Omental fat pad (tissue), 4 donors: Measurements from ENCODE around the gene PCDHB4. TPM values are rescaled to one million over a fixed set of nuclear protein-coding genes. Genes with fewer than 3 reads are reported as not detected.
"Not testable (repeated sequence)": the region's sequence is repeated elsewhere in the genome, so short reads cannot be mapped to it uniquely, and the experiment has no call there.

Experiments used
- ATAC-seq: fragments of 150-250 bp; one replicate; pipeline ENCODE4 v1.9.1; 2016; ENCODE audit warnings: mild to moderate bottlenecking, moderate library complexity; ENCODE audit not compliant: low FRiP score
- DNase-seq: peaks from one replicate; pipeline ENCODE4 v3.0.0-alpha.2; 2019; ENCODE audit warnings: low spot score
- total RNA-seq, 4 donors: library from RNA; depleted of rRNA; stranded (reverse); fragments of >200 nt; gene quantifications; one replicate each; pipeline ENCODE4 v1.1.0, GENCODE V29; 2016
- TF ChIP-seq, protein P1 (sequence below), 3 donors: fragments of 450-650 bp; IDR thresholded peaks; one replicate each; pipeline ENCODE4 v1.5.1; 2016 to 2017; ENCODE audit warnings: antibody characterized with exemption in 3 of 3, mild to moderate bottlenecking in 3 of 3, moderate library complexity in 2 of 3

PCDHB4 gene
- 1 to 10 TPM; 1.2 to 6.9 (median 3.2) TPM for total RNA-seq

DNA sequence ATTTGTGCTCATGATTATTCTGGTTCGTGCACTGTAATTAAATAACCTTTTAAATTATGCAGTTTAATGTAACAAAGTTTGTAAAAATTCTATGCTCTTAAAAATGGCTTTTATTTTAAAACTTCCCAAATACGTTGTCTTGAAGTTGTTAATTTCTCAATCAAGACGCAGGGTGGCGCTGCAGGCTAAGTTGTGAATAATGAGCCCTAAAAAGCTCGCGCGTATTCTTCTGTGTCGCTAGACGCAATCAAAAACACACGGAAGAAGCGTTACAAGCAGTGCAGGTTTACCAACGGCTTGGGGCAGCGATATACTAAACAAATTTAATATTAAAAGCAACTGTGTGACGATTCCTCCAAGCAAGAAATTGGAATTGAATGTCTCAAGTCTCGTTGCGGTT is at the start of gene PCDHB4:
PCDHB4 (plus strand) TSS at position 256 of the 400 bp plus-strand sequence. CDS start 181 bp downstream, outside the sequence.
- ATAC-seq (no peak), DNase-seq (no peak)
- TF ChIP-seq, protein P1, sequence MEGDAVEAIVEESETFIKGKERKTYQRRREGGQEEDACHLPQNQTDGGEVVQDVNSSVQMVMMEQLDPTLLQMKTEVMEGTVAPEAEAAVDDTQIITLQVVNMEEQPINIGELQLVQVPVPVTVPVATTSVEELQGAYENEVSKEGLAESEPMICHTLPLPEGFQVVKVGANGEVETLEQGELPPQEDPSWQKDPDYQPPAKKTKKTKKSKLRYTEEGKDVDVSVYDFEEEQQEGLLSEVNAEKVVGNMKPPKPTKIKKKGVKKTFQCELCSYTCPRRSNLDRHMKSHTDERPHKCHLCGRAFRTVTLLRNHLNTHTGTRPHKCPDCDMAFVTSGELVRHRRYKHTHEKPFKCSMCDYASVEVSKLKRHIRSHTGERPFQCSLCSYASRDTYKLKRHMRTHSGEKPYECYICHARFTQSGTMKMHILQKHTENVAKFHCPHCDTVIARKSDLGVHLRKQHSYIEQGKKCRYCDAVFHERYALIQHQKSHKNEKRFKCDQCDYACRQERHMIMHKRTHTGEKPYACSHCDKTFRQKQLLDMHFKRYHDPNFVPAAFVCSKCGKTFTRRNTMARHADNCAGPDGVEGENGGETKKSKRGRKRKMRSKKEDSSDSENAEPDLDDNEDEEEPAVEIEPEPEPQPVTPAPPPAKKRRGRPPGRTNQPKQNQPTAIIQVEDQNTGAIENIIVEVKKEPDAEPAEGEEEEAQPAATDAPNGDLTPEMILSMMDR (IDR thresholded peaks at IDR 0.05) = no peak

DNA sequence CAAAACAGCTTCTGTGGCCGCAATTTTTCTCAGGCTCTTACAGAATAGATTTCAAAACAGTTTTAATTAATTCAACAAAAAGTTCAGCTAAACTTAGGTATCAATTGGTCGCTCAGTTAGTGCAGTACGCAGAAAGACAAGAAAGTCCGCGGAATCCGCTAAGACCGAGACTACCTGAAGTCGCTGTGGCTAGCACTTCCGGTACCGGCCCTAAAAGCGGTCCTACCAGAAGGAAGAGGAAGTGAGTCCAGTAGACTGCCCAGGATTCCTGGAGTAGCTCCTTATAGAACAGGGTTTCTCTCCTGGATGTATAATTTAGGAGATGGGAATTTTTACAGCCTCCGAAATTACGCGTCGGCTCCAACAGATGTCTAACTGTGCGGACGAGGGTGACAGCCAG is 43.8 kb upstream of the PCDHB4 start:
- DNase-seq = no peak
- TF ChIP-seq, protein P1 (IDR thresholded peaks at IDR 0.05) = no peak
- no peak for ATAC-seq

DNA sequence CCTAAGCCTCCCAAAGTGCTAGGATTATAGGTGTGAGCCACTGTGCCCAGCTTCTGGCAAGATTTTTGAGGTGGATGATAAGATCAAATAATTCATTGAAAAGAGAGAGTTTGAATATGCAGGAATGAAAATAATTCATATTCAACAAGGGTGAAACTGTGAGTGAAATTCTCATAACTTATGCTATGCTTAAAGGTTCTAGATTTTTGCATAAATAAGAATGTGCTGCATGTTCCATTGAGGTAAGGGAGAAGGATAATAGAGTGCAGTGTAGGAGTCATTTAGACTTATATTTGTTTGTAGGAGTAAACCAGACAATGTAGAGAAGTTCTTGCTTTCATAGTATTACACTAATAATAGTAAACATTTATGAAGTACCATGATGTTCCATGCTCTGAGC is 39.4 kb upstream of the PCDHB4 start:
- TF ChIP-seq, protein P1 (IDR thresholded peaks at IDR 0.05) = no peak
- no peak for DNase-seq
- ATAC-seq = no peak

DNA sequence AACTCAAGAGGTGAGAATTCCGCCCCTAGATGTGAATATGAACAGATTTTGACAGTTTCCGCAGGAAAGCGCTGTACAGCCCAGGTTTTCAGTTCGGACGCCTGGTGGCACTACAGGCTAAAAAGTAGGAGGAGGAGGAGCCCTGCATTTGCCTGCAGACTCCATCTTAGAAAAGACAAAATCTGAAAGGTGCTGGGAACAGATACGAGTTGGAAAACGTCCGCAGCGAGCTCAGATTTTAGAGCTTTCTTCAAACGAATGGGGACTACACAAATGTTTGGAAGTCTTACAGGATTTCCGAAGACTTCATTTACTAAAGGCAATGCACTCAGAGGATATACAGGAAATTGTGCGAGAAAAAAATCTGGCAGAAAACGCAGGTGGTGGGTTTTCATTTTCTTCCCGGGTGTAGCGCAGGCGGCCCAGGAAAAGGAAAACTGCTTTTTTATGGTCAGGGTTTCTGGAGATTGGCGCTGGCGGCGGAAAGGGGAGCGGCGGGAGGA is 37.1 kb upstream of the PCDHB4 start:
- TF ChIP-seq, protein P1 (IDR thresholded peaks at IDR 0.05) = no peak
- ATAC-seq (peak; percentile 89), DNase-seq (no peak)

DNA sequence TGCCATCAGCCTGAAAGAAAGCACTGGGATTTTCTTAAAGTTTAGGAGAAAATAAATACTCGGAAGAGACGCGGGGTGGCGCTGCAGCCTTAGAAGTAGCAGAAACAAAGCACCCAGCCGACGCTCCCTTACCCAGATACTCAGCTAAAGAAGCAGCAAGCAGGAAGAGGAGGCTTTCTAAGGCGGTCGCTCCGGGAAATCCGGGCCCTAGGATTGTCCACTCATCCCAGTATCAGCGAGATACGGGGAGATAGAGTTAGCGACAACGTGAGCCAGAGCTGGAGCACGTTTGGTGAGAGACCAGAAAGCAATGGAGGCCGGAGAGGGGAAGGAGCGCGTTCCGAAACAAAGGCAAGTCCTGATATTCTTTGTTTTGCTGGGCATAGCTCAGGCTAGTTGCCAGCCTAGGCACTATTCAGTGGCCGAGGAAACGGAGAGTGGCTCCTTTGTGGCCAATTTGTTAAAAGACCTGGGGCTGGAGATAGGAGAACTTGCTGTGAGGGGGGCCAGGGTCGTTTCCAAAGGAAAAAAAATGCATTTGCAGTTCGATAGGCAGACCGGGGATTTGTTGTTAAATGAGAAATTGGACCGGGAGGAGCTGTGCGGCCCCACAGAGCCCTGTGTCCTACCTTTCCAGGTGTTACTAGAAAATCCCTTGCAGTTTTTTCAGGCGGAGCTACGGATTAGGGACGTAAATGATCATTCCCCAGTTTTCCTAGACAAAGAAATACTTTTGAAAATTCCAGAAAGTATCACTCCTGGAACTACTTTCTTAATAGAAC is 26.9 kb upstream of the PCDHB4 start, which contains the start of gene PCDHB2:
PCDHB2 (plus strand) TSS at position 135 of the 782 bp plus-strand sequence; CDS start at position 311, 176 bp downstream.
- TF ChIP-seq, protein P1 (IDR thresholded peaks at IDR 0.05) = no peak
- DNase-seq (no peak), ATAC-seq (no peak)

DNA sequence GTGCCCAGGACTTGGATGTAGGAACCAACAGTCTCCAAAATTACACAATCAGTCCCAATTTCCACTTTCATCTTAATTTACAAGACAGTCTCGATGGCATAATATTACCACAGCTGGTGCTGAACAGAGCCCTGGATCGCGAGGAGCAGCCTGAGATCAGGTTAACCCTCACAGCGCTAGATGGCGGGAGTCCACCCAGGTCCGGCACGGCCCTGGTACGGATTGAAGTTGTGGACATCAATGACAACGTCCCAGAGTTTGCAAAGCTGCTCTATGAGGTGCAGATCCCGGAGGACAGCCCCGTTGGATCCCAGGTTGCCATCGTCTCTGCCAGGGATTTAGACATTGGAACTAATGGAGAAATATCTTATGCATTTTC is 26.4 kb upstream of the PCDHB4 start:
- no peak for DNase-seq
- no peak for ATAC-seq
- TF ChIP-seq, protein P1 (IDR thresholded peaks at IDR 0.05) = no peak

DNA sequence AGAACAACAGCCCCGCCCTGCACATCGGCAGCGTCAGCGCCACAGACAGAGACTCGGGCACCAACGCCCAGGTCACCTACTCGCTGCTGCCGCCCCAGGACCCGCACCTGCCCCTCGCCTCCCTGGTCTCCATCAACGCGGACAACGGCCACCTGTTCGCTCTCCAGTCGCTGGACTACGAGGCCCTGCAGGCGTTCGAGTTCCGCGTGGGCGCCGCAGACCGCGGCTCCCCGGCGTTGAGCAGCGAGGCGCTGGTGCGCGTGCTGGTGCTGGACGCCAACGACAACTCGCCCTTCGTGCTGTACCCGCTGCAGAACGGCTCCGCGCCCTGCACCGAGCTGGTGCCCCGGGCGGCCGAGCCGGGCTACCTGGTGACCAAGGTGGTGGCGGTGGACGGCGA is 25.4 kb upstream of the PCDHB4 start:
- ATAC-seq, DNase-seq: not testable (repeated sequence)

DNA sequence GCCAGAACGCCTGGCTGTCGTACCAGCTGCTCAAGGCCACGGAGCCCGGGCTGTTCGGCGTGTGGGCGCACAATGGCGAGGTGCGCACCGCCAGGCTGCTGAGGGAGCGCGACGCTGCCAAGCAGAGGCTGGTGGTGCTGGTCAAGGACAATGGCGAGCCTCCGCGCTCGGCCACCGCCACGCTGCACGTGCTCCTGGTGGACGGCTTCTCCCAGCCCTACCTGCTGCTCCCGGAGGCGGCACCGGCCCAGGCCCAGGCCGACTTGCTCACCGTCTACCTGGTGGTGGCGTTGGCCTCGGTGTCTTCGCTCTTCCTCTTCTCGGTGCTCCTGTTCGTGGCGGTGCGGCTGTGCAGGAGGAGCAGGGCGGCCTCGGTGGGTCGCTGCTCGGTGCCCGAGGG is 25.0 kb upstream of the PCDHB4 start:
- not testable (repeated sequence) for ATAC-seq, DNase-seq
